ENCODE results near the gene CBFA2T3. TPM values are rescaled to one million over a fixed set of nuclear protein-coding genes. Genes with fewer than 3 reads are reported as not detected.

Gene CBFA2T3
- total RNA-seq, 1 experiment from 2014 or later, result 2.9 TPM

GRCh38 chr16:88867581-88868246 is 109.3 kb downstream of the CBFA2T3 start:
- no peak overlapping the region for H2BK20ac ChIP-seq (ENCODE audit: low read depth, low read length, poor library complexity, severe bottlenecking)
- no peak overlapping the region for H3T11ph ChIP-seq (ENCODE audit: low read length)
- no peak overlapping the region for H3K14ac ChIP-seq (ENCODE audit: insufficient read depth, low read length)
- Mint-ChIP-seq H3K9me3 (no peaks in the 10 kb centered on the region; a peak in 1 of 5 replicates), H3K36me3 (ENCODE audit: insufficient read depth in 1 of 3, low read depth in 3 of 3) (no peaks in the 10 kb centered on the region), H3K4me1 (no peaks in the 10 kb centered on the region), H3K4me3 (no peak overlapping the region), H3K27ac (no peak overlapping the region), H3K27me3 (ENCODE audit: low read depth) (peaks cover 5% of the 10 kb centered on the region)
- no peak overlapping the region for H3K27ac ChIP-seq (ENCODE audit: insufficient read length, low read depth, low read length)
- no peaks in the 10 kb centered on the region for H3K9me3 ChIP-seq (ENCODE audit: control insufficient read depth, low read depth, low read length)
- no peak overlapping the region for H3K18ac ChIP-seq (ENCODE audit: insufficient read length, low read depth, low read length)
- WGBS (ENCODE audit: extremely low coverage, insufficient read length, low lambda C conversion rate), result no CpG with 5 or more reads among the region's 24 CpGs
- H3K23me2 ChIP-seq (ENCODE audit: insufficient read length, low read depth, low read length, poor library complexity, severe bottlenecking), result no peaks in the 10 kb centered on the region
- H3K23ac ChIP-seq (ENCODE audit: insufficient read length, low read depth, low read length), result no peak overlapping the region
- no peaks in the 10 kb centered on the region for H3K79me1 ChIP-seq (ENCODE audit: insufficient read depth, low read depth, low read length, poor library complexity, severe bottlenecking)
- H2AFZ ChIP-seq (ENCODE audit: low read length), result no peak overlapping the region
- no peak overlapping the region for H4K91ac ChIP-seq (ENCODE audit: insufficient read length, low read depth, low read length)
- H2BK5ac ChIP-seq (ENCODE audit: insufficient read length, low read length), result no peak overlapping the region
- no peak overlapping the region for H2BK15ac ChIP-seq (ENCODE audit: low read depth, low read length)
- H2AK5ac ChIP-seq (ENCODE audit: insufficient read length, low read length), result no peak overlapping the region
- H3K27me3 ChIP-seq (ENCODE audit: insufficient read depth, low read length), result no peaks in the 10 kb centered on the region
- no peak for TF ChIP-seq CTCF (conservative IDR thresholded peaks at IDR 0.05)
- no peak overlapping the region for H3K56ac ChIP-seq (ENCODE audit: insufficient read length, low read depth, low read length)
- no peak overlapping the region for H3K4ac ChIP-seq (ENCODE audit: low read depth, low read length)
- no peak overlapping the region for H3K9ac ChIP-seq (ENCODE audit: extremely low read depth, insufficient read length, low read length)
- H3K4me1 ChIP-seq (ENCODE audit: insufficient read depth, low read length), result no peaks in the 10 kb centered on the region
- no peak overlapping the region for H3K4me2 ChIP-seq (ENCODE audit: insufficient read depth, insufficient read length, low read length)
- no peak overlapping the region for H2BK12ac ChIP-seq (ENCODE audit: insufficient read length, low read depth, low read length)
- no peak overlapping the region for H2BK120ac ChIP-seq (ENCODE audit: low read depth, low read length, poor library complexity, severe bottlenecking)
- no peaks in the 10 kb centered on the region for H3K79me2 ChIP-seq (ENCODE audit: insufficient read depth, low read length)
- H4K20me1 ChIP-seq (ENCODE audit: control insufficient read depth, insufficient read depth, insufficient read length), result no peaks in the 10 kb centered on the region
- no peak overlapping the region for H4K8ac ChIP-seq (replicated peaks; ENCODE audit: insufficient read length, low read depth, low read length)
- DNase-seq, result no peak
- no peak overlapping the region for H4K5ac ChIP-seq (ENCODE audit: insufficient read length, low read depth, low read length)

All from H9 (cell line).